Memory B cell (primary cell): ENCODE results near the gene ECM1.

ENCODE experiments used
- ATAC-seq: fragments of 150-1000 bp; cut with Tn5 transposase; 2 replicates; pipeline ENCODE4 v1.10.0; 2021; ENCODE audit warnings: low read depth, mild to moderate bottlenecking, moderate library complexity
- DNase-seq, 2 donors: peaks; one replicate each; pipeline ENCODE4 v3.0.0; 2022; ENCODE audit warnings: low spot score in 2 of 2
- H3K27ac Mint-ChIP-seq: one replicate; pipeline ENCODE4 v1.8.0; 2022; ENCODE audit warnings: mild to moderate bottlenecking, moderate library complexity, mixed read lengths
- H3K27me3 Mint-ChIP-seq: one replicate; pipeline ENCODE4 v1.8.0; 2022; ENCODE audit warnings: mixed read lengths
- H3K36me3 Mint-ChIP-seq: one replicate; pipeline ENCODE4 v1.8.0; 2022; ENCODE audit warnings: mild to moderate bottlenecking, mixed read lengths
- H3K4me1 Mint-ChIP-seq: one replicate; pipeline ENCODE4 v1.8.0; 2022; ENCODE audit warnings: mixed read lengths
- H3K4me3 Mint-ChIP-seq: one replicate; pipeline ENCODE4 v1.8.0; 2022; ENCODE audit warnings: mild to moderate bottlenecking, moderate library complexity, mixed read lengths
- H3K9me3 Mint-ChIP-seq: one replicate; pipeline ENCODE4 v1.8.0; 2022; ENCODE audit warnings: mixed read lengths

Gene ECM1

GRCh38 chr1:150543500-150544143, 35.7 kb downstream of the ECM1 start:
- no peaks in the 10 kb centered on the region for H3K9me3 Mint-ChIP-seq
- no peaks in the 10 kb centered on the region for H3K36me3 Mint-ChIP-seq
- no peak overlapping the region for H3K27ac Mint-ChIP-seq
- DNase-seq (no peak), ATAC-seq (no peak)
- H3K27me3 Mint-ChIP-seq = peaks cover 10% of the 10 kb centered on the region
- H3K4me3 Mint-ChIP-seq = no peak overlapping the region
- H3K4me1 Mint-ChIP-seq = peaks cover 3% of the 10 kb centered on the region

- ATAC-seq (no peak), DNase-seq (no peak)
- H3K36me3 Mint-ChIP-seq = no peaks in the 10 kb centered on the region
- H3K27me3 Mint-ChIP-seq = peaks cover 10% of the 10 kb centered on the region
- H3K4me1 Mint-ChIP-seq = peaks cover 3% of the 10 kb centered on the region
- no peak overlapping the region for H3K4me3 Mint-ChIP-seq
- H3K9me3 Mint-ChIP-seq = no peaks in the 10 kb centered on the region
- no peak overlapping the region for H3K27ac Mint-ChIP-seq
These were observed 36.3 kb downstream of the ECM1 start for GRCh38 chr1:150544204-150544603.

GRCh38 chr1:150545486-150546032, 37.6 kb downstream of the ECM1 start:
- Mint-ChIP-seq H3K27me3 (peaks cover 12% of the 10 kb centered on the region), H3K27ac (no peak overlapping the region), H3K9me3 (no peaks in the 10 kb centered on the region), H3K4me1 (peaks cover 8% of the 10 kb centered on the region), H3K4me3 (no peak overlapping the region), H3K36me3 (no peaks in the 10 kb centered on the region)
- no peak for ATAC-seq
- DNase-seq = no peak

GRCh38 chr1:150546294-150546937, 38.5 kb downstream of the ECM1 start:
- Mint-ChIP-seq H3K27ac (no peak overlapping the region), H3K9me3 (no peaks in the 10 kb centered on the region), H3K4me3 (no peak overlapping the region), H3K27me3 (peaks cover 12% of the 10 kb centered on the region), H3K36me3 (no peaks in the 10 kb centered on the region), H3K4me1 (peaks cover 11% of the 10 kb centered on the region)
- DNase-seq (no peak), ATAC-seq (no peak)

- ATAC-seq (no peak), DNase-seq (no peak)
- Mint-ChIP-seq H3K36me3 (no peaks in the 10 kb centered on the region), H3K4me3 (peak overlapping the region; percentile 76), H3K9me3 (no peaks in the 10 kb centered on the region), H3K27ac (no peak overlapping the region), H3K4me1 (peaks cover 20% of the 10 kb centered on the region), H3K27me3 (peaks cover 12% of the 10 kb centered on the region)
These were observed 40.4 kb downstream of the ECM1 start for GRCh38 chr1:150548324-150548631.

- no peak within 1 kb of the TSS for H3K27ac Mint-ChIP-seq
These were observed 41.0 kb downstream of the ECM1 start, which contains the start of gene ADAMTSL4 for GRCh38 chr1:150548632-150549495. Gene ADAMTSL4, plus strand, starts transcription at chr1:150549408. Its CDS starts 2,881 bp downstream, at chr1:150552289.

GRCh38 chr1:150549496-150550221, 41.8 kb downstream of the ECM1 start:
- ATAC-seq = peak; percentile 5
- Mint-ChIP-seq H3K4me3 (peak overlapping the region; percentile 84), H3K4me1 (peaks cover 20% of the 10 kb centered on the region), H3K27me3 (peaks cover 9% of the 10 kb centered on the region), H3K9me3 (no peaks in the 10 kb centered on the region), H3K36me3 (no peaks in the 10 kb centered on the region), H3K27ac (no peak overlapping the region)
- no peak for DNase-seq

More at GRCh38 chr1:150548632-150549495, 41.0 kb downstream of the ECM1 start, which contains the start of gene ADAMTSL4:
- Mint-ChIP-seq H3K4me3 (peak within 1 kb of the TSS; percentile 84), H3K4me1 (peaks cover 20% of the 10 kb centered on the region), H3K9me3 (no peaks in the 10 kb centered on the region), H3K36me3 (no peaks in the 10 kb centered on the region), H3K27me3 (peaks cover 9% of the 10 kb centered on the region)
- DNase-seq (peak in 1 of 2 donors; percentile 53), ATAC-seq (peak; percentile 80)

- Mint-ChIP-seq H3K27me3 (peaks cover 9% of the 10 kb centered on the region), H3K4me3 (peak overlapping the region; percentile 24), H3K36me3 (no peaks in the 10 kb centered on the region), H3K9me3 (no peaks in the 10 kb centered on the region), H3K4me1 (peaks cover 20% of the 10 kb centered on the region), H3K27ac (no peak overlapping the region)
- no peak for DNase-seq
- no peak for ATAC-seq
These were observed 42.5 kb downstream of the ECM1 start for GRCh38 chr1:150550222-150551050.

- ATAC-seq = no peak
- H3K36me3 Mint-ChIP-seq = peaks cover 1% of the 10 kb centered on the region
These were observed 43.3 kb downstream of the ECM1 start for GRCh38 chr1:150551051-150551783.

GRCh38 chr1:150551784-150552127, 43.8 kb downstream of the ECM1 start:
- no peak for DNase-seq
- ATAC-seq = no peak
- no peaks in the 10 kb centered on the region for H3K9me3 Mint-ChIP-seq
- H3K27me3 Mint-ChIP-seq = peaks cover 7% of the 10 kb centered on the region
- no peak overlapping the region for H3K4me3 Mint-ChIP-seq
- no peak overlapping the region for H3K27ac Mint-ChIP-seq
- peaks cover 20% of the 10 kb centered on the region for H3K4me1 Mint-ChIP-seq
- peaks cover 1% of the 10 kb centered on the region for H3K36me3 Mint-ChIP-seq

More at GRCh38 chr1:150551051-150551783, 43.3 kb downstream of the ECM1 start:
- no peak for DNase-seq
- H3K4me3 Mint-ChIP-seq = peak overlapping the region; percentile 11
- H3K9me3 Mint-ChIP-seq = no peaks in the 10 kb centered on the region
- peaks cover 20% of the 10 kb centered on the region for H3K4me1 Mint-ChIP-seq
- no peak overlapping the region for H3K27ac Mint-ChIP-seq
- peaks cover 9% of the 10 kb centered on the region for H3K27me3 Mint-ChIP-seq

GRCh38 chr1:150552128-150552910, 44.4 kb downstream of the ECM1 start:
- Mint-ChIP-seq H3K9me3 (no peaks in the 10 kb centered on the region), H3K36me3 (peaks cover 1% of the 10 kb centered on the region), H3K4me1 (peaks cover 20% of the 10 kb centered on the region), H3K27me3 (peaks cover 6% of the 10 kb centered on the region), H3K27ac (no peak overlapping the region), H3K4me3 (peak overlapping the region; percentile 34)
- DNase-seq (no peak), ATAC-seq (peak; percentile 40)

GRCh38 chr1:150552911-150553289, 45.0 kb downstream of the ECM1 start:
- Mint-ChIP-seq H3K4me1 (peaks cover 20% of the 10 kb centered on the region), H3K4me3 (no peak overlapping the region), H3K27me3 (peaks cover 6% of the 10 kb centered on the region), H3K27ac (no peak overlapping the region), H3K36me3 (peaks cover 1% of the 10 kb centered on the region), H3K9me3 (no peaks in the 10 kb centered on the region)
- ATAC-seq = no peak
- no peak for DNase-seq
